ENCODE measurements around the gene CTNNBL1.

GRCh38 chr20:37728635-37728983 is 34.8 kb downstream of the CTNNBL1 start:
- TF ChIP-seq SUZ12 (IDR thresholded peaks at IDR 0.05; ENCODE audit: extremely low read depth, insufficient read depth, insufficient read length) (no peak), YY1 (IDR thresholded peaks at IDR 0.05; ENCODE audit: insufficient read depth, insufficient read length) (no peak), ZNF274 (IDR thresholded peaks at IDR 0.05; ENCODE audit: low read depth, low read length) (no peak)

All from NT2/D1 (cell line).